ENCODE data around the gene IL17REL. TPM values are rescaled to one million over a fixed set of nuclear protein-coding genes. Genes with fewer than 3 reads are reported as not detected.

Gene IL17REL
- total and polyA plus RNA-seq, 2 of the 13 experiments (the other 11 are each of a cell fraction or from before 2014, with no cell fraction given): not detected

DNA sequence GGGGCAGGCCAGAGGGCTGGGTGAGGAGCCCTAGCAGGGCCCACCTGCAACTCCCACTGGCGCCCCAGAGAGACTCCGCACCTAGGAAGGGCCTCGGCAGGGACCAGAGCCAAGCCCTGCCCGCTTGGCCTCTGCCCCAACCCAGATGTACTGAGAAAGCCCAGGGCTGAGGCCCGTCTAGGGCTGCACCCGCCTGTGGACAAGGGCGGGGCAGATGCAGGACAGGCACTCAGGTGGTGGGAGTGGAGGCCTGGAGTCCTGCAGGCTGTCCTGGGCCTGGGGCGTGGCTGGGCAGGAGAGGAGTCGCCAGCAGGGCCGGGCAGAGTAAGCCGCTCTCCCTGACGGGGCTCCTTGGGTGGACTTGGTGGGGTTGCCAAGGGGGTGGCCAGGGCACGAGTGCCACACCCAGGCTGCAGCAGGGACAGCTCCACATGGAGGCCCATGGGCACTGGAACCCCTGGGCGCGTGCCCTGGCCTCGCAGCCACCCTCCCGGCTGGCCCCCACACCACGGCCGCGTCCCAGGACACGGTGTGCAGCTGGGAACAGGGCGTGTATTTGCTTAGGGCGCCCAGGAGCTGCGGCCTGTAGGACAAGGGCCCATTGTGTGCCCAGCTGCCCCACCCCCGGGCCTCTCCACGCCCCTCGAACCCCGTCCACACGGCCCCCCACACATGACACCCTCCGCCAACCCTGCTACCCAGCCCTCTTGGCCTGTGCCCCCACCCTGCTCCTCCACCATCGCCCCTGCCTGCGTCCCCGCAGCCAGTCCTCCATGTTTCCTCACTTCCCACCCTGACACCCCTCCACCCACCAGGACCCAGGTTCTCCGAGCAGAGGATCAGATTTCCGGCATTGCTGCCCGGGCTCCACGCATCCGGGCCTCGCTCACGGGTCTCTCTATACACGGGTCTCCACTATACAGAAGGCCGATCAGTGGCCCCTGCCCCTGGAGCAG is 63.3 kb downstream of the IL17REL start (continued):
- TF ChIP-seq GABPA (IDR thresholded peaks at IDR 0.05; ENCODE audit: low read depth, low read length): no peak
- TF ChIP-seq GABPA (CRISPR knock-in tag; IDR thresholded peaks at IDR 0.05; ENCODE audit: low read depth): no peak
- no peak for TF ChIP-seq ZNF20 (CRISPR knock-in tag; IDR thresholded peaks at IDR 0.05)
- peak; percentile 65 for TF ChIP-seq YY1 (IDR thresholded peaks at IDR 0.05; ENCODE audit: insufficient read depth, insufficient replicate concordance, low read depth, low read length)
- TF ChIP-seq ZNF563 (CRISPR knock-in tag; IDR thresholded peaks at IDR 0.05): no peak; the same call in 1 of the 2 replicates
- no peak; the same call in 1 of the 2 replicates for TF ChIP-seq NR2C2 (CRISPR knock-in tag; IDR thresholded peaks at IDR 0.05; ENCODE audit: borderline replicate concordance)
- peak; percentile 75 for TF ChIP-seq PCBP1 (IDR thresholded peaks at IDR 0.05; ENCODE audit: borderline replicate concordance, low read depth, low read length)
- TF ChIP-seq, protein P1, sequence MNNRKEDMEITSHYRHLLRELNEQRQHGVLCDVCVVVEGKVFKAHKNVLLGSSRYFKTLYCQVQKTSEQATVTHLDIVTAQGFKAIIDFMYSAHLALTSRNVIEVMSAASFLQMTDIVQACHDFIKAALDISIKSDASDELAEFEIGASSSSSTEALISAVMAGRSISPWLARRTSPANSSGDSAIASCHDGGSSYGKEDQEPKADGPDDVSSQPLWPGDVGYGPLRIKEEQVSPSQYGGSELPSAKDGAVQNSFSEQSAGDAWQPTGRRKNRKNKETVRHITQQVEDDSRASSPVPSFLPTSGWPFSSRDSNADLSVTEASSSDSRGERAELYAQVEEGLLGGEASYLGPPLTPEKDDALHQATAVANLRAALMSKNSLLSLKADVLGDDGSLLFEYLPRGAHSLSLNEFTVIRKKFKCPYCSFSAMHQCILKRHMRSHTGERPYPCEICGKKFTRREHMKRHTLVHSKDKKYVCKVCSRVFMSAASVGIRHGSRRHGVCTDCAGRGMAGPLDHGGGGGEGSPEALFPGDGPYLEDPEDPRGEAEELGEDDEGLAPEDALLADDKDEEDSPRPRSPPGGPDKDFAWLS (CRISPR knock-in tag; IDR thresholded peaks at IDR 0.05; ENCODE audit: borderline replicate concordance): peak; percentile 67; the same call in 1 of the 2 replicates
- TF ChIP-seq ARHGAP35 (CRISPR knock-in tag; IDR thresholded peaks at IDR 0.05; ENCODE audit: borderline replicate concordance): no peak
- TF ChIP-seq, protein P2, sequence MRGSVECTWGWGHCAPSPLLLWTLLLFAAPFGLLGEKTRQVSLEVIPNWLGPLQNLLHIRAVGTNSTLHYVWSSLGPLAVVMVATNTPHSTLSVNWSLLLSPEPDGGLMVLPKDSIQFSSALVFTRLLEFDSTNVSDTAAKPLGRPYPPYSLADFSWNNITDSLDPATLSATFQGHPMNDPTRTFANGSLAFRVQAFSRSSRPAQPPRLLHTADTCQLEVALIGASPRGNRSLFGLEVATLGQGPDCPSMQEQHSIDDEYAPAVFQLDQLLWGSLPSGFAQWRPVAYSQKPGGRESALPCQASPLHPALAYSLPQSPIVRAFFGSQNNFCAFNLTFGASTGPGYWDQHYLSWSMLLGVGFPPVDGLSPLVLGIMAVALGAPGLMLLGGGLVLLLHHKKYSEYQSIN (CRISPR knock-in tag; IDR thresholded peaks at IDR 0.05; ENCODE audit: borderline replicate concordance): no peak
- TF ChIP-seq HIVEP1 (CRISPR knock-in tag; IDR thresholded peaks at IDR 0.05): peak; percentile 45; the same call in 1 of the 2 replicates
- TF ChIP-seq, protein P3, sequence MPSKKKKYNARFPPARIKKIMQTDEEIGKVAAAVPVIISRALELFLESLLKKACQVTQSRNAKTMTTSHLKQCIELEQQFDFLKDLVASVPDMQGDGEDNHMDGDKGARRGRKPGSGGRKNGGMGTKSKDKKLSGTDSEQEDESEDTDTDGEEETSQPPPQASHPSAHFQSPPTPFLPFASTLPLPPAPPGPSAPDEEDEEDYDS (CRISPR knock-in tag; IDR thresholded peaks at IDR 0.05): peak; percentile 49
- TF ChIP-seq ZNF549 (CRISPR knock-in tag; IDR thresholded peaks at IDR 0.05): no peak
- TF ChIP-seq ZNF841 (CRISPR knock-in tag; IDR thresholded peaks at IDR 0.05; ENCODE audit: borderline replicate concordance): no peak
- TF ChIP-seq NCOR1 (IDR thresholded peaks at IDR 0.05; ENCODE audit: borderline replicate concordance, low read length): no peak; the same call in 1 of the 2 replicates
- TF ChIP-seq ZNF343 (CRISPR knock-in tag; IDR thresholded peaks at IDR 0.05): 0 out of 2 replicates have a peak, but pooled peaks have one; percentile 70
- TF ChIP-seq ZFP36 (IDR thresholded peaks at IDR 0.05; ENCODE audit: borderline replicate concordance, low read depth, low read length, partially characterized antibody): no peak
- TF ChIP-seq, protein P4, sequence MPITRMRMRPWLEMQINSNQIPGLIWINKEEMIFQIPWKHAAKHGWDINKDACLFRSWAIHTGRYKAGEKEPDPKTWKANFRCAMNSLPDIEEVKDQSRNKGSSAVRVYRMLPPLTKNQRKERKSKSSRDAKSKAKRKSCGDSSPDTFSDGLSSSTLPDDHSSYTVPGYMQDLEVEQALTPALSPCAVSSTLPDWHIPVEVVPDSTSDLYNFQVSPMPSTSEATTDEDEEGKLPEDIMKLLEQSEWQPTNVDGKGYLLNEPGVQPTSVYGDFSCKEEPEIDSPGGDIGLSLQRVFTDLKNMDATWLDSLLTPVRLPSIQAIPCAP (CRISPR knock-in tag; IDR thresholded peaks at IDR 0.05; ENCODE audit: low read depth): no peak
- no peak for TF ChIP-seq ZNF850 (CRISPR knock-in tag; conservative IDR thresholded peaks at IDR 0.05)
- no peak for TF ChIP-seq FOXA1 (IDR thresholded peaks at IDR 0.05)
- TF ChIP-seq FOXA1 (CRISPR knock-in tag; IDR thresholded peaks at IDR 0.05): peak; percentile 87
- TF ChIP-seq REXO4 (CRISPR knock-in tag; IDR thresholded peaks at IDR 0.05; ENCODE audit: borderline replicate concordance): no peak
- no peak; the same call in 1 of the 2 replicates for TF ChIP-seq ZNF225 (CRISPR knock-in tag; IDR thresholded peaks at IDR 0.05)
- no peak for TF ChIP-seq KDM5A (IDR thresholded peaks at IDR 0.05; ENCODE audit: borderline replicate concordance, low read length)
- 0 out of 2 replicates have a peak, but pooled peaks have one; percentile 33 for TF ChIP-seq SOX13 (IDR thresholded peaks at IDR 0.05)
- peak in 1 of 2 experiments; percentile 84; a peak in 2 of 4 replicates for TF ChIP-seq SOX13 (CRISPR knock-in tag; conservative IDR thresholded peaks at IDR 0.05 in 1 of 2, IDR thresholded peaks at IDR 0.05 in 1 of 2)

Measured in HepG2 (cell line).